Pancreas (tissue), 10 donors: ENCODE data around the gene PSRC1. TPM values are rescaled to one million over a fixed set of nuclear protein-coding genes. Genes with fewer than 3 reads are reported as not detected.

ENCODE experiments used
- ATAC-seq, 4 donors: fragments of 200-7000 bp; cut with Tn5 transposase; one replicate each; pipeline versions ENCODE4 v1.8.0 to v1.9.1; 2020; ENCODE audit warnings: mild to moderate bottlenecking in 4 of 4, moderate library complexity in 4 of 4
- DNase-seq, 6 donors: peaks; one replicate each; pipeline ENCODE4 v3.0.0-alpha.2; 2020
- FAIRE-seq: peaks from 2 replicates; lab custom pipeline; 2012; peaks lifted over from hg19 to GRCh38; lab: Jason Lieb, UNC
- H3K27ac ChIP-seq, 4 donors: fragments of 200-600 bp; sonication (generic); 1 replicate in 3 of 4; 2 replicates in 1 of 4; pipeline versions ENCODE4 v1.5.0 to v1.8.0; 2020
- H3K27me3 ChIP-seq, 4 donors: fragments of 200-600 bp; one replicate each; pipeline ENCODE4 v1.8.0; 2021
- H3K36me3 ChIP-seq, 3 donors: fragments of 200-600 bp; sonication (generic) in 1 of 3; one replicate each; pipeline versions ENCODE4 v1.5.0 to v1.8.0; 2020 to 2021
- H3K4me1 ChIP-seq, 3 donors: fragments of 200-600 bp; one replicate each; pipeline ENCODE4 v1.8.0; 2021
- H3K4me3 ChIP-seq, 4 donors: fragments of 200-600 bp; sonication (generic) in 2 of 4; one replicate each; pipeline versions ENCODE4 v1.5.0 to v1.8.0; 2020 to 2021
- H3K9me3 ChIP-seq, 4 donors: fragments of 200-600 bp; one replicate each; pipeline ENCODE4 v1.8.0; 2021
- WGBS, 2 donors: extraction: QIAGEN DNeasy Blood & Tissue Kit; methylation state at CpG; one replicate each; pipeline ENCODE4 v1.1.7; 2013; 5-methylcytosine and 5-hydroxymethylcytosine counted together
- intact Hi-C, 3 donors: fragments of 100-400 bp; cut with DNase I; formaldehyde crosslinking; loops; one replicate each; pipeline versions ENCODE4 v1.11.1 to v1.14.2; 2022
- polyA plus RNA-seq, 2 donors: library from polyadenylated mRNA; stranded (reverse); fragments of 200-250 nt; gene quantifications; one replicate each; pipeline ENCODE4 v1.2.3, GENCODE V29; 2013
- total RNA-seq, 6 donors: library from RNA; stranded (reverse); fragmentation: NEBNext Ultra II Directional in 4 of 6; extraction: Animal tissue kit (Norgen Biotek cat#: 25700) in 4 of 6; gene quantifications; one replicate each; pipeline versions ENCODE4 v1.2.1 to v1.2.4, GENCODE V29; 2021 to 2023
- TF ChIP-seq, protein P1 (sequence below), 4 donors: fragments of 200-600 bp; sonication (generic) in 3 of 4; IDR thresholded peaks; one replicate each; pipeline versions ENCODE4 v1.5.0 to v1.8.0; 2021; ENCODE audit warnings: antibody characterized with exemption in 4 of 4
- donor health status: healthy with polysubstance abuse.
- donor health status: DM: no; HTN: no; CAD: no; lungs with moderate emphysema.
- donor health status: DM: no; HTN: no; CAD: no.
- donor health status: control.
- donor health status: control.
- donor health status: Bipolar disorder and iron deficiency.
- donor health status: DM: yes; HTN: yes; CAD: no.
- donor health status: DM: no; HTN: no; CAD: no.
- donor health status: DM: no; HTN: no; CAD: no.
- donor health status: DM: yes; HTN: yes; CAD: no.

Gene PSRC1
- total and polyA plus RNA-seq, 8 donors, result 0.08 to 5.4 (median 0.91) TPM

- DNase-seq (no peak), FAIRE-seq (no peak), ATAC-seq (no peak)
- no peaks in the 10 kb centered on the region for H3K27me3 ChIP-seq
- H3K27ac ChIP-seq, result no peak overlapping the region
- no peak overlapping the region for H3K4me3 ChIP-seq
- intact Hi-C loops, result no loop called here
- TF ChIP-seq, protein P1, sequence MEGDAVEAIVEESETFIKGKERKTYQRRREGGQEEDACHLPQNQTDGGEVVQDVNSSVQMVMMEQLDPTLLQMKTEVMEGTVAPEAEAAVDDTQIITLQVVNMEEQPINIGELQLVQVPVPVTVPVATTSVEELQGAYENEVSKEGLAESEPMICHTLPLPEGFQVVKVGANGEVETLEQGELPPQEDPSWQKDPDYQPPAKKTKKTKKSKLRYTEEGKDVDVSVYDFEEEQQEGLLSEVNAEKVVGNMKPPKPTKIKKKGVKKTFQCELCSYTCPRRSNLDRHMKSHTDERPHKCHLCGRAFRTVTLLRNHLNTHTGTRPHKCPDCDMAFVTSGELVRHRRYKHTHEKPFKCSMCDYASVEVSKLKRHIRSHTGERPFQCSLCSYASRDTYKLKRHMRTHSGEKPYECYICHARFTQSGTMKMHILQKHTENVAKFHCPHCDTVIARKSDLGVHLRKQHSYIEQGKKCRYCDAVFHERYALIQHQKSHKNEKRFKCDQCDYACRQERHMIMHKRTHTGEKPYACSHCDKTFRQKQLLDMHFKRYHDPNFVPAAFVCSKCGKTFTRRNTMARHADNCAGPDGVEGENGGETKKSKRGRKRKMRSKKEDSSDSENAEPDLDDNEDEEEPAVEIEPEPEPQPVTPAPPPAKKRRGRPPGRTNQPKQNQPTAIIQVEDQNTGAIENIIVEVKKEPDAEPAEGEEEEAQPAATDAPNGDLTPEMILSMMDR (IDR thresholded peaks at IDR 0.05), result no peak
- H3K36me3 ChIP-seq, result no peaks in the 10 kb centered on the region
- H3K4me1 ChIP-seq, result peaks cover 0 to 2% (median 0%) of the 10 kb centered on the region in 3 donors
- 51 to 65% methylated on average over 8 of the region's 8 CpGs for WGBS, 2 donors
- H3K9me3 ChIP-seq, result no peaks in the 10 kb centered on the region
Observed at GRCh38 chr1:109304226-109304920, 21.4 kb upstream of the PSRC1 start.

DNA sequence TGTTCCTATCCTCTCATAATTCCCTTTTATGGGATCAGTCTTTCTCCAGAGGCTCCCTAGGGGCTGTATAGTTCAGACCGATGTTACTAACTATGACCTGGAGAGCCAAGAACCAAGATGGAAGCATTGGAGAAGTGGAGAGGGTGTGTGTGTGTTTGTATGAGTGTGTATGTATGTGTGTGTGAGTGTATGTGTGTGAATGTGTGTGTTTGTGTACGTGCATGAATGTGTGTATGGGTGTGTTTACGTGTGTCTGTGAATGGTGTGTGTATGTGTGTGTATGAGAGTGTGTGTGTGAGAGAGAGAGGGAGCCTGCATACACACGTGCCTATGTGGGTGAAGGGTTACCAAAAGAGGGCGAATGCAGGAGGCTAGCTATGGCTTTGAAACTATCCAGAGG, 18.9 kb upstream of the PSRC1 start:
- WGBS, 2 donors, result 72 to 83% methylated on average over 5 of the region's 5 CpGs
- Histone ChIP-seq H3K27ac (no peak overlapping the region), H3K4me3 (no peak overlapping the region), H3K4me1 (peaks cover 0 to 3% (median 0%) of the 10 kb centered on the region in 3 donors), H3K36me3 (no peaks in the 10 kb centered on the region), H3K9me3 (no peaks in the 10 kb centered on the region), H3K27me3 (no peaks in the 10 kb centered on the region)
- no peak for ATAC-seq
- TF ChIP-seq, protein P1 (IDR thresholded peaks at IDR 0.05), result no peak
- intact Hi-C loops, result no loop called here
- FAIRE-seq, result no peak
- no peak for DNase-seq

GRCh38 chr1:109300650-109301151, 17.8 kb upstream of the PSRC1 start:
- Histone ChIP-seq H3K9me3 (no peaks in the 10 kb centered on the region), H3K36me3 (no peaks in the 10 kb centered on the region), H3K27ac (no peak overlapping the region), H3K4me1 (peaks cover 0 to 3% (median 0%) of the 10 kb centered on the region in 3 donors), H3K4me3 (no peak overlapping the region), H3K27me3 (no peaks in the 10 kb centered on the region)
- DNase-seq (no peak), FAIRE-seq (no peak), ATAC-seq (no peak)
- TF ChIP-seq, protein P1 (IDR thresholded peaks at IDR 0.05), result no peak
- 84 to 86% methylated on average over 16 of the region's 16 CpGs for WGBS, 2 donors
- intact Hi-C loops, result no loop called here

DNA sequence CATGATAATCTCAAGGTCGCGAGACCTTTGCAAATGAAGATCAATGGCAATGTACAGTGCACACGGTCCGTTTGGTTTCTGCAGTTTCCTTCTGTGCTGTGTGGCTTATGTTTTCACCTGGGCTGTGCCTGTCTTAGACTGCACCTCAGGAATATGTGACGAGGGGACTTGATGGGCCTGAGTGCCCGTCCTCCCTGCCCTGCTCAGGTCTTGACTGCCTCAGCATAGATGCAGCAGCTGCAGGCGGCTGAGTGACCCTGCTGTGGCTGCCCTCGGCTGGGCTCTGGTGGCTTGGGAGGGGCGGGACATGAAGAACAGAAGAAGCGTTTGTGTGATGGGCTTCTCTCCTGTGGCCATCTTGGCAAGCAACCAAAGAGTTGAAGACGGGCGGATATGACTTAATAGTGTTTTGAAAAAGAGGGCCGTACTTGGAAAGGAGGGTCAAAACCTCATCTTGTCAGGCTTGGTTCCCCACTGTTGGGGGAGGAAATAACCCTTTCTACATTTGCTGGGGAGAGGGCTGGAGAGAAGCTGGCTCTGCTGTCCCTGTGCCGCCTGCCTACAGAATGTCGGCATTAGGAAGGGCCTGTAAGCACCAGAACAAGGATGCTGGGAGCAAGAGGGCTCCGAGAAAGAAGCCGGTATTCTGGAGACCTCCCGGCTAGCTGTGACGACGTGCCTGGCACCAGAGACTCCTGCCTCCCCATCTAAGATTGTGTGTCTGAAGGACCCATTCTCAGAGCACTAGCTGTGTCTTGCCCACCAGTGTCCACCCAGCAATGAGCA, 16.8 kb upstream of the PSRC1 start:
- TF ChIP-seq, protein P1 (IDR thresholded peaks at IDR 0.05), result no peak
- DNase-seq (no peak), ATAC-seq (peak in 3 of 4 donors; percentile 33 to 45 (median 42)), FAIRE-seq (no peak)
- intact Hi-C loops, result no loop called here
- Histone ChIP-seq H3K36me3 (no peaks in the 10 kb centered on the region), H3K4me1 (peaks cover 0 to 3% (median 0%) of the 10 kb centered on the region in 3 donors), H3K9me3 (no peaks in the 10 kb centered on the region), H3K27ac (peak overlapping the region in 1 of 4 donors; percentile 12), H3K4me3 (no peak overlapping the region), H3K27me3 (no peaks in the 10 kb centered on the region)
- WGBS, 2 donors, result 66% methylated on average over 20 of the region's 20 CpGs
